ENCODE data around the gene USP34. TPM values are rescaled to one million over a fixed set of nuclear protein-coding genes. Genes with fewer than 3 reads are reported as not detected.

USP34 gene
- total and polyA plus RNA-seq, 2 of the 4 experiments (the other 2 are of a cell fraction) = 34.7 to 128 TPM

GRCh38 chr2:61235716-61236115 lies 235.2 kb downstream of the USP34 start:
- Histone ChIP-seq H3K9me3 (ENCODE audit: control insufficient read depth, insufficient read depth, low read length) (no peaks in the 10 kb centered on the region), H2BK15ac (ENCODE audit: low read depth, low read length) (no peak overlapping the region), H2BK5ac (ENCODE audit: low read depth, low read length, poor library complexity, severe bottlenecking) (no peak overlapping the region), H3K14ac (replicated peaks; ENCODE audit: low read depth, low read length) (no peak overlapping the region), H2AFZ (replicated peaks; ENCODE audit: low read length, poor library complexity) (no peak overlapping the region), H3K36me3 (ENCODE audit: control insufficient read depth, insufficient read depth, low read length) (peaks cover 27% of the 10 kb centered on the region), H3K56ac (ENCODE audit: extremely low read depth, insufficient read depth, low read length) (no peak overlapping the region), H3K9me1 (ENCODE audit: insufficient read depth, low read length) (no peaks in the 10 kb centered on the region; the same call in 1 of the 2 replicates), H3K79me1 (ENCODE audit: low read depth in 1 of 2, low read length in 2 of 2) (peaks cover 0 to 2% of the 10 kb centered on the region in 2 experiments; a peak in 1 of 4 replicates), H3K9ac (ENCODE audit: low read depth, low read length) (no peak overlapping the region), H3K4ac (ENCODE audit: low read depth, low read length) (no peak overlapping the region), H2BK20ac (ENCODE audit: low read depth, low read length) (no peak overlapping the region), H4K91ac (ENCODE audit: insufficient read depth, low read depth, low read length) (no peak overlapping the region), H3K23ac (ENCODE audit: low read depth, low read length) (no peak overlapping the region), H3K27ac (ENCODE audit: insufficient read depth, low read length) (no peak overlapping the region), H2AK5ac (ENCODE audit: low read depth, low read length) (no peak overlapping the region), H3K27me3 (ENCODE audit: control insufficient read depth, insufficient read depth, low read length) (no peaks in the 10 kb centered on the region), H2AK9ac (replicated peaks; ENCODE audit: low read depth, low read length, poor library complexity) (no peak overlapping the region), H3K4me2 (ENCODE audit: low read depth, low read length) (no peak overlapping the region), H3K18ac (ENCODE audit: low read depth, low read length) (no peak overlapping the region), H3K4me3 (ENCODE audit: insufficient read depth, low read depth, low read length) (no peak overlapping the region), H3K4me1 (ENCODE audit: control insufficient read depth, insufficient read depth, low read length) (no peaks in the 10 kb centered on the region), H4K5ac (ENCODE audit: low read depth, low read length) (no peak overlapping the region), H4K8ac (ENCODE audit: low read depth in 2 of 2, low read length in 2 of 2) (no peak overlapping the region), H4K20me1 (ENCODE audit: insufficient read depth, low read length) (no peaks in the 10 kb centered on the region), H2BK120ac (ENCODE audit: low read depth, low read length) (no peak overlapping the region)
- TF ChIP-seq FOS (IDR thresholded peaks at IDR 0.05; ENCODE audit: low read depth, low read length) = no peak
- TF ChIP-seq ELK1 (IDR thresholded peaks at IDR 0.05; ENCODE audit: borderline replicate concordance, low read depth, low read length) = no peak
- TF ChIP-seq MAFK (IDR thresholded peaks at IDR 0.05; ENCODE audit: low read depth, low read length) = no peak
- no peak for TF ChIP-seq SMC3 (IDR thresholded peaks at IDR 0.05; ENCODE audit: low read depth, low read length)
- TF ChIP-seq USF2 (IDR thresholded peaks at IDR 0.05; ENCODE audit: low read depth, low read length) = no peak
- TF ChIP-seq RAD21 (IDR thresholded peaks at IDR 0.05; ENCODE audit: low read length) = no peak
- no peak for TF ChIP-seq NFE2L2 (IDR thresholded peaks at IDR 0.05; ENCODE audit: low read depth, low read length)
- TF ChIP-seq RFX5 (IDR thresholded peaks at IDR 0.05; ENCODE audit: low read depth, low read length) = no peak
- TF ChIP-seq RCOR1 (IDR thresholded peaks at IDR 0.05; ENCODE audit: insufficient replicate concordance, low read length) = no peak
- no peak for TF ChIP-seq POLR2A (IDR thresholded peaks at IDR 0.05; ENCODE audit: low read depth, low read length)
- TF ChIP-seq CEBPB (IDR thresholded peaks at IDR 0.05; ENCODE audit: low read depth, low read length) = no peak
- TF ChIP-seq CHD1 (IDR thresholded peaks at IDR 0.05; ENCODE audit: low read depth, low read length) = no peak
- TF ChIP-seq MXI1 (IDR thresholded peaks at IDR 0.05; ENCODE audit: borderline replicate concordance, low read depth, low read length) = no peak
- TF ChIP-seq BHLHE40 (IDR thresholded peaks at IDR 0.05; ENCODE audit: low read depth, low read length) = no peak
- TF ChIP-seq CTCF (conservative IDR thresholded peaks at IDR 0.05; ENCODE audit: low read depth, low read length) = no peak
- in situ Hi-C loops (cut with MboI; ENCODE audit: low sequenced_read_pairs) (no loop called here), intact Hi-C loops (cut with micrococcal nuclease) (no loop called here), dilution Hi-C loops (cut with HindIII; ENCODE audit: low sequenced_read_pairs, unreplicated experiment) (no loop called here)
- CTCF ChIA-PET = no interaction called here
- WGBS, 2 experiments (ENCODE audit: extremely low coverage in 2 of 2, insufficient read length in 1 of 2) = no CpG with 5 or more reads among the region's 2 CpGs
- no peak for ATAC-seq (ENCODE audit: low read depth)
- POLR2A ChIA-PET (ENCODE audit: unreplicated experiment) = no interaction called here
- DNase-seq = no peak
- BruUV-seq (replicated peaks) = no TSS peak

Data from IMR-90 (cell line).